Testis (tissue), 2 donors: ENCODE measurements around the gene TTLL11.

Experiments
- POLR2A ChIP-seq: fragments of 450-650 bp; IDR thresholded peaks from one replicate; pipeline ENCODE4 v1.6.1; 2017; ENCODE audit warnings: antibody characterized with exemption, mild to moderate bottlenecking, moderate library complexity
- TF ChIP-seq, protein P1 (sequence below), 3 experiments: fragments of 450-650 bp in 2 of 3; fragments of 200-600 bp in 1 of 3; sonication (generic) in 1 of 3; IDR thresholded peaks; one replicate each; pipeline ENCODE4 v1.5.1; 2016 to 2019; ENCODE audit warnings: antibody characterized with exemption in 3 of 3, mild to moderate bottlenecking in 2 of 3, moderate library complexity in 1 of 3

DNA sequence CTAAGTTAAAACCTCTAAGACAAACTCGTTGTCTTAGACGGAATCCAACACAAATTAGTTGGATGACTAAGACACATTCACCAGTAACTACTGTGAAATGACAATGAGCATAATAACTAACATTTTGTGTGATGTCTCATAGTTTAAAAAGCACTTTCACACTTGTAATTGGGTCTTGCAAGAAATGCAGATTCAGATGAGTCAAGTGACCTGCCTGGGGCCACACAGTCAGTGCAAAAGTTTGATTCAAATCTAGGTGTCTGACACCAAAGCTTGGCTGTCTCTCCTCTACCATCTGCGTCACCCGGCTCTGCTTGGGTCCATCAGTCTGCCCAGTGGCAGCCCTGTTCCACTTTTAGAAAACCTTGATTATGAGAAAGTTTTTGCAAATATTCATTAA is 143.7 kb downstream of the TTLL11 start:
- TF ChIP-seq, protein P1, sequence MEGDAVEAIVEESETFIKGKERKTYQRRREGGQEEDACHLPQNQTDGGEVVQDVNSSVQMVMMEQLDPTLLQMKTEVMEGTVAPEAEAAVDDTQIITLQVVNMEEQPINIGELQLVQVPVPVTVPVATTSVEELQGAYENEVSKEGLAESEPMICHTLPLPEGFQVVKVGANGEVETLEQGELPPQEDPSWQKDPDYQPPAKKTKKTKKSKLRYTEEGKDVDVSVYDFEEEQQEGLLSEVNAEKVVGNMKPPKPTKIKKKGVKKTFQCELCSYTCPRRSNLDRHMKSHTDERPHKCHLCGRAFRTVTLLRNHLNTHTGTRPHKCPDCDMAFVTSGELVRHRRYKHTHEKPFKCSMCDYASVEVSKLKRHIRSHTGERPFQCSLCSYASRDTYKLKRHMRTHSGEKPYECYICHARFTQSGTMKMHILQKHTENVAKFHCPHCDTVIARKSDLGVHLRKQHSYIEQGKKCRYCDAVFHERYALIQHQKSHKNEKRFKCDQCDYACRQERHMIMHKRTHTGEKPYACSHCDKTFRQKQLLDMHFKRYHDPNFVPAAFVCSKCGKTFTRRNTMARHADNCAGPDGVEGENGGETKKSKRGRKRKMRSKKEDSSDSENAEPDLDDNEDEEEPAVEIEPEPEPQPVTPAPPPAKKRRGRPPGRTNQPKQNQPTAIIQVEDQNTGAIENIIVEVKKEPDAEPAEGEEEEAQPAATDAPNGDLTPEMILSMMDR (IDR thresholded peaks at IDR 0.05) = no peak
- TF ChIP-seq POLR2A = no peak
